T-helper 22 cell (primary cell): ENCODE measurements around the gene CDH4.

Experiments
- DNase-seq: peaks from one replicate; pipeline ENCODE4 v3.0.0-alpha.2; 2020; ENCODE audit warnings: low read depth

Gene CDH4

GRCh38 chr20:61897401-61898295 lies 645.6 kb downstream of the CDH4 start:
- DNase-seq = no peak

- no peak for DNase-seq
Observed at GRCh38 chr20:61898405-61898804, 646.3 kb downstream of the CDH4 start.

GRCh38 chr20:61900011-61900944 lies 648.2 kb downstream of the CDH4 start:
- no peak for DNase-seq

- DNase-seq = no peak
Observed at GRCh38 chr20:61900945-61901293, 648.9 kb downstream of the CDH4 start.

GRCh38 chr20:61901392-61902220 lies 649.5 kb downstream of the CDH4 start:
- no peak for DNase-seq

DNA sequence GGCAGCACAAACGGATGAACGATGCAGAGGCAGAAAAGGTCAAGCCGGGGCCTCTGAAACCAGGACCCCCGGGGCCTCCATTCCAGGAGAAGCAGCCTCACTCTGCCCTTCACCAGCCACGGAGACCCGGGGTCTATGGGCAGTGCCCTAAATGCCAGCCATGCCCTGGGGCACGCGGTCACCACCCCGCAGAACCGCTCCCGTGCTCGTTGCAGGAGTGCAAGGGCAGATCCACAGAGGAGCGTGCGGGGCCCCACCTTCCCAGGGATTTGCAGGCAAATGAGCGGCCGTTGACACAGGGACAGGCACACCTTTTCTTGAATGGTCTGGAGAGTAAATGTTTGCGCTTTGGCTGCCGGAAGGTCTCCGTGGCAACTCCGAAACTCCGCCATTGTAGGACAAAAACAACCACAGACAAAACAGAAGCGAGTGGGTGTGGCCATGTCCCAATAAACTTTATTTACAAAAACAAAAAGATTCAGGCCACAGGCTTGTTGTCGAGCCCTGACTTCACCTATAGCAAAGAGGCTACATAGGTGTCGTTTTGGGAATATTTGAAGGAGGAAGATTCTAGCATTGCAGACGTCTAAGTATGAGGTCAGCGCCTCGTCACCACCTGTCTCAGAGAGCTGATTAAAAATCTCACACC lies 650.3 kb downstream of the CDH4 start:
- no peak for DNase-seq

- no peak for DNase-seq
Observed at GRCh38 chr20:61903575-61904340, 651.7 kb downstream of the CDH4 start.

- no peak for DNase-seq
Observed at GRCh38 chr20:61904456-61904855, 652.4 kb downstream of the CDH4 start.

- no peak for DNase-seq
Observed at GRCh38 chr20:61905781-61906523, 653.9 kb downstream of the CDH4 start.

DNA sequence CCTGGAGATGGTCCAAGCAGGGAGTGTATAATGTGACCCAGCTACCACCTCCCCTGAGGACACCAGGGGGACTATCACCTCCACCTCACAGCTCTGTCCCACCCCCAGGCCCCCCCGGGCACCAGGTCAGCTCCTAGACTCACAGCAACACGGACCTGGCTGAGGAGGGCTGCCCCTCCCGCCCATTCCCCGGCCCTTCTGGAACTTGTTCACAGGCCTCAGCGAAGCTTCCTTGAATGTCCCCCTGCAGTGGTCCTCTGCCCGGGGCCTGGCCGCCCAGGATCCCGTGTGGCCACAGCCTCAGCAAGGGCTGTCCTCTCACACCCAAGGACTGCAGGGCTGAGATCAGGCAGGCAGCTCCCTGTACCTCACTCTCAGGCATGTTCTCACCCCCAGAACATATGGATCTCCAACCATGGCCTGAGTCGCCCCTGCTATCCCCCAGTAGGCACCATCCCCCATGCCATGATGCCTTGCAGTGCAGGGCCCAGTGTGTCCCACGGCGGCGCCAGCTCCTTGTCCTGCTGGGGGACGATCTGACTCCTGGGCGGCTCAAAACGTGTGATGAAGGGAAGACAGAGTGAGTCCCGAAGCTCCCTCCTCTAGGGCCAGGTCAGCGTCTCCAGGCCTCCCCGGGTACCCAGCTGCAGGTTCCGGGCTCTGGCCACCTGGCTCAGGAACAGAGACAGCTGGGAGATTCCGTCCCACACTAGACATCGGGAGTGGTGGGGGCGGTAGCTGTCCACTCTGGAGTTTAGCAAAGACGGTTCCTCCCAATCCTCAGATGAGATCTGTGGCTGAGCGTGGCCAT lies 655.2 kb downstream of the CDH4 start:
- no peak for DNase-seq

DNA sequence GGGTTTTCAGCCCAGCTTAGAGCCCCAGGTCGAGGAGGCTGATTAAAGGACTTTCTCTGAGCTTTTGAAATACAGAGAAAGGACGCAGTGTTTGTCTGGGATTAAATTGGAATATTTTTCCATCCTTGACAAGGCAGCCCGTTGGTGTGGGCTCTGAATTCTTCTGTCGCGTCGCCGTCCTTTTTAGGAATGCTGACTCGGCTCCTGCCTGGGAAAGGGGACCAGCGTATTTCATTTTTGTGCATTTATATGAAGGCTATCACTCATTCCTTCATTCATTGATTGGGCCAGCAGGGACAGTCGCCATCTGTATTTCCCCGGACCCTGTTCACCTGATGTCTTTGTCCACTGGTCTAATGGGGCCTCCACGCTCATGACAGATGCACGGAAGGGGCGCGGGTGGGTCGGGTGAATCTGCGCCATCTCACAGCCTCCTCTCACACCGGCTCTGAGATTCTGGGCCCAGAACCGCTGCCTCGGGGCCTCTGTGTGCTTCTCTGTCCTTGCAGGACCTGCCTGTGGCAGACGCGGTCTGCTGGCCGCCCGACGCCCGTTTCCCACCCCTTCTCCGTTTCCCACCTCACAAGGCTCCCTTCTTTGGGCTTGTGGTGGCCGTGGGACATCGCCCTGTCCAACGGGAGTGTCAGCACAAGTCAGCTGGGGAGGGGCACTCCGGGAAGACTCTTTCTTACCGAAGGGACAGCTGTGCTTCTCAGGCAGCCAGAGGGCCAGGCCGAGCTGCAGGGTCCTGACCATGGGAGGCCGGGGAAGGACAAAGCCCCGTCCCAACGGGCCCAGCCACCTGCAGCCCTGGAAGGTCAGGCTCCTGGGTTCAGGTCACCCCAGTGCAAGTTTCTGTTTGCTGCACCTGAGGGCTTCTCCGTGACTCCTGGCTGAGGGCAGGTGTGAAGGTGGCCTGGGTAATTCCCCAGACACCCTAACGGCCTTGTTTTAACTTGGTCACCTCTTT lies 656.3 kb downstream of the CDH4 start:
- DNase-seq = no peak

DNA sequence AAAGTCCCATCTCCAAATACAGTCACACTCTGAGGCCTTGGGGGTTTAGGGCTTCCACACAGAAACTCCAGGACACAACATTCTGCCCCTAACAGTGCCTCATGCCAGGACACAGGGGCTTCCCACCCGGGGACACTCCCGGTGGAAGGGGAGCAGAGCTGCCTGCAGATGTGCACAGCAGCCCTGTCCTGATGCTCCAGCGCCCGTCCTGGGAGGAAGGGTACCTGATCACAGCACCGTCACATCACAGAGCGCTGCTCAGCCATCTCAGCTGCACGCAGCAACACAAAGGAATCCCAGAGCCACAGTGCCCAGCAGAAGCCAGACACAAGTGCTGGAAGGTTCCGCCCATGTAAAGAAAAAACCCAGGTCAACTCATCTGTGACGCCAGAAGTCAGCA lies 657.0 kb downstream of the CDH4 start:
- DNase-seq = no peak

GRCh38 chr20:61909821-61910220 lies 657.8 kb downstream of the CDH4 start:
- DNase-seq = no peak

DNA sequence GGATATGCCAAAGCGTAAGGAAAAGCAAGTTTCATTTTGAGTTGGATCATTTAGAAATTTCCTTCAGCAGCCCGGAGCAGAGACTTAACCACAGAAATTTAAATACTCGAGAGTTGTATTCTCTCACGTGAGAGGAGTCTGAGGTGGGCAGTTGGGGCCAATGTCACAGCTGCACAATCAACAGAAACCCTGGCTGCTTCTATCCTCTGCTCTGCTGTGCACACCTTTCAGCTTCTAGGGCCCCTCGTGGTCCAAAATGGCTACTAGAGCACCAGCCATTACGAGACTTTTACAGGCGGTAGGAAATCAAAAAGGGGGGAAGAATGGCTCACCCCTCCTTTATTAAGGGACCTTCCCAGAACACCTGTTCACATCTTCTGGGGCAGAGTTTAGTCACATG lies 659.8 kb downstream of the CDH4 start:
- no peak for DNase-seq

GRCh38 chr20:61912665-61913422 lies 660.8 kb downstream of the CDH4 start:
- no peak for DNase-seq

- DNase-seq = no peak
Observed at GRCh38 chr20:61913423-61914225, 661.6 kb downstream of the CDH4 start.
